ENCODE measurements around the gene RPS24. TPM values are rescaled to one million over a fixed set of nuclear protein-coding genes. Genes with fewer than 3 reads are reported as not detected.

RPS24 gene
- total and polyA plus RNA-seq, 2 of the 8 experiments (the other 6 are each of a cell fraction or from before 2014, with no cell fraction given): 2,128 to 3,943 TPM

- ChIA-PET POLR2A (ENCODE audit: partially characterized antibody) (interaction anchor here (0.7 to 5.8 kb wide), 26 partner anchors 8 to 518 kb away, joined by 3 to 41 read pairs (median 4); partner anchors contain the start of genes POLR3A and RPS24), CTCF (ENCODE audit: partially characterized antibody) (interaction anchor here (0.7 to 2.2 kb wide), 2 partner anchors 13 to 85 kb away, joined by 3 to 5 read pairs; no protein-coding TSS in a partner anchor)
- H3K14ac ChIP-seq (ENCODE audit: insufficient read length): no peak overlapping the region
- WGBS, 2 experiments (ENCODE audit: extremely low coverage in 1 of 2, insufficient coverage in 1 of 2, insufficient read length in 1 of 2, insufficient replicate concordance in 2 of 2, low coverage in 1 of 2, low lambda C conversion rate in 2 of 2, missing lambda C conversion rate in 1 of 2): 79% methylated on average over 2 of the region's 2 CpGs; no CpG with 5 or more reads in 1 of the 2 experiments
- H3K23me2 ChIP-seq (ENCODE audit: low read depth, low read length): peaks cover 3% of the 10 kb centered on the region
- H4K20me1 ChIP-seq (replicated peaks in 1 of 2; ENCODE audit: control insufficient read depth in 1 of 2, insufficient read depth in 2 of 2, low read length in 2 of 2): peaks cover 16 to 40% of the 10 kb centered on the region in 2 experiments
- peaks cover 0 to 43% of the 10 kb centered on the region in 2 experiments; a peak in 3 of 4 replicates for H3K79me2 ChIP-seq (ENCODE audit: control insufficient read depth in 1 of 2, insufficient read depth in 2 of 2, low read length in 2 of 2)
- H3K36me3 ChIP-seq (ENCODE audit: control insufficient read depth in 2 of 4, insufficient read depth in 4 of 4, low read length in 3 of 4): peaks cover 26 to 58% (median 51%) of the 10 kb centered on the region in 4 experiments
- H3K4me2 ChIP-seq (ENCODE audit: insufficient read depth in 1 of 2, low read depth in 2 of 2, low read length in 2 of 2): 0 out of 4 replicates have a peak overlapping the region, but pooled peaks of 1 of the 2 experiments have one; percentile 16
- no peak overlapping the region for H3K9ac ChIP-seq (replicated peaks in 1 of 4; ENCODE audit: extremely low read depth in 1 of 4, low read depth in 3 of 4, low read length in 3 of 4)
- no peak overlapping the region for H2BK12ac ChIP-seq (ENCODE audit: low read depth, low read length)
- H3K56ac ChIP-seq (replicated peaks; ENCODE audit: insufficient read length, low read depth, low read length): no peak overlapping the region
- H3K4ac ChIP-seq (replicated peaks; ENCODE audit: insufficient read length, low read depth, low read length): no peak overlapping the region
- no peak overlapping the region for H3K4me3 ChIP-seq (ENCODE audit: extremely low read depth in 1 of 4, insufficient read depth in 2 of 4, low read depth in 3 of 4, low read length in 4 of 4)
- H2AFZ ChIP-seq (ENCODE audit: low read length): no peak overlapping the region
- no peaks in the 10 kb centered on the region for H3K9me3 ChIP-seq (ENCODE audit: insufficient read depth in 2 of 2, low read depth in 1 of 2, low read length in 1 of 2)
- H3K4me1 ChIP-seq (replicated peaks in 1 of 4; ENCODE audit: control insufficient read depth in 3 of 4, insufficient read depth in 4 of 4, low read length in 3 of 4): peaks cover 2 to 28% (median 20%) of the 10 kb centered on the region in 4 experiments
- H3K27ac ChIP-seq (ENCODE audit: low read depth, low read length): no peak overlapping the region
- H2BK20ac ChIP-seq (ENCODE audit: low read length): no peak overlapping the region
- no peak overlapping the region for H2BK5ac ChIP-seq (ENCODE audit: low read depth, low read length)
- H4K5ac ChIP-seq (ENCODE audit: insufficient read length, low read depth, low read length): no peak overlapping the region
- H2AK5ac ChIP-seq (ENCODE audit: low read depth, low read length): no peak overlapping the region
- FAIRE-seq (no peak), DNase-seq (ENCODE audit: low read depth in 1 of 2, low spot score in 2 of 2) (no peak)
- H3K23ac ChIP-seq (ENCODE audit: insufficient read length): no peak overlapping the region
- no peak overlapping the region for H3K18ac ChIP-seq (ENCODE audit: extremely low read depth, low read length)
- H4K8ac ChIP-seq (ENCODE audit: extremely low read depth, insufficient read depth, low read length): no peak overlapping the region
- no peak overlapping the region for H2BK15ac ChIP-seq (ENCODE audit: low read length)
- 0 out of 2 replicates have a peak, but pooled peaks cover 9% of the 10 kb centered on the region for H3K79me1 ChIP-seq (ENCODE audit: low read depth, low read length)
- H2BK120ac ChIP-seq (replicated peaks; ENCODE audit: low read depth, low read length): no peak overlapping the region
- H3K27me3 ChIP-seq (replicated peaks in 1 of 4; ENCODE audit: control insufficient read depth in 3 of 4, extremely low read depth in 1 of 4, insufficient read depth in 3 of 4, low read length in 3 of 4): no peaks in the 10 kb centered on the region; a peak in 1 of 7 replicates
- TF ChIP-seq POLR2A (IDR thresholded peaks at IDR 0.05; ENCODE audit: control extremely low read depth in 1 of 2, low read depth in 2 of 2, low read length in 2 of 2) (peak in 1 of 2 experiments; percentile 75; a peak in 2 of 3 replicates), CBX5 (IDR thresholded peaks at IDR 0.05; ENCODE audit: low read depth, low read length) (no peak), POLR2AphosphoS5 (IDR thresholded peaks at IDR 0.05; ENCODE audit: low read depth, low read length) (peak; percentile 72)
- TF ChIP-seq, protein P1, sequence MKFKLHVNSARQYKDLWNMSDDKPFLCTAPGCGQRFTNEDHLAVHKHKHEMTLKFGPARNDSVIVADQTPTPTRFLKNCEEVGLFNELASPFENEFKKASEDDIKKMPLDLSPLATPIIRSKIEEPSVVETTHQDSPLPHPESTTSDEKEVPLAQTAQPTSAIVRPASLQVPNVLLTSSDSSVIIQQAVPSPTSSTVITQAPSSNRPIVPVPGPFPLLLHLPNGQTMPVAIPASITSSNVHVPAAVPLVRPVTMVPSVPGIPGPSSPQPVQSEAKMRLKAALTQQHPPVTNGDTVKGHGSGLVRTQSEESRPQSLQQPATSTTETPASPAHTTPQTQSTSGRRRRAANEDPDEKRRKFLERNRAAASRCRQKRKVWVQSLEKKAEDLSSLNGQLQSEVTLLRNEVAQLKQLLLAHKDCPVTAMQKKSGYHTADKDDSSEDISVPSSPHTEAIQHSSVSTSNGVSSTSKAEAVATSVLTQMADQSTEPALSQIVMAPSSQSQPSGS (IDR thresholded peaks at IDR 0.05; ENCODE audit: low read length): peak; percentile 53; the same call in 1 of the 2 replicates
- no peak overlapping the region for H4K91ac ChIP-seq (replicated peaks; ENCODE audit: insufficient read length, low read length)
Measured at GRCh38 chr10:78042058-78042751, 8.5 kb downstream of the RPS24 start.
